ENCODE results near the gene MCM3. TPM values are rescaled to one million over a fixed set of nuclear protein-coding genes. Genes with fewer than 3 reads are reported as not detected.

MCM3 gene
- polyA plus RNA-seq, 1 donor from 2014 or later, result 8.6 TPM

- Histone ChIP-seq H3F3A (ENCODE audit: insufficient read depth, low read length, poor library complexity, severe bottlenecking) (no peaks in the 10 kb centered on the region), H3K27me3 (ENCODE audit: insufficient read depth, low read depth, low read length) (no peaks in the 10 kb centered on the region), H3K4me2 (ENCODE audit: low read length) (no peak overlapping the region)
Observed at GRCh38 chr6:52314752-52315151, 30.2 kb upstream of the MCM3 start.

DNA sequence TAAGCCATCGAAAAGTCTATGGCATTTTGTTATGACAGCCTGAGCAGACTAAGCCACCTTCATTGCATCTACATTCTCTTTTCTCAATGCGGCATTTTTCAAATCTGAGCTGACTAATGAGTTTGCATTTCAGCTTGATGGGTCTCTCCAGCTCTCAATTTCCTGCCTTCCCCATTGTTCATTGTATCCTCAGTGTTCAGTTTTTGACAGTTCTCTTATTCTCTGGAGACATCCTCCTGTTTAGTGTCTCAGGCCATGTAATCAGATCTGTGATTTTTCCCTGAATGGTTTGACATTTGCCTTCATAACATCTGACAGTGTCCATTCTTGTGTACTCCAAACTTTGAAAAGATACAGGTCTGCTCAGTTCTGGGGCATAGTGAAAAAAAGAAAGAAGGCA, 27.9 kb upstream of the MCM3 start:
- no peak overlapping the region for H3K4me3 ChIP-seq (ENCODE audit: low read length)
- H3K9me2 ChIP-seq (ENCODE audit: insufficient read depth, low read length), result no peaks in the 10 kb centered on the region
- no peak overlapping the region for H3K4me2 ChIP-seq (ENCODE audit: low read length)
- H3K36me3 ChIP-seq (ENCODE audit: insufficient read depth, low read length), result no peaks in the 10 kb centered on the region
- H3K27me3 ChIP-seq (ENCODE audit: insufficient read depth, low read depth, low read length), result no peaks in the 10 kb centered on the region
- H3F3A ChIP-seq (ENCODE audit: insufficient read depth, low read length, poor library complexity, severe bottlenecking), result no peaks in the 10 kb centered on the region
- TF ChIP-seq EZH2 (IDR thresholded peaks at IDR 0.05; ENCODE audit: borderline replicate concordance, insufficient read depth, low read length, poor library complexity, severe bottlenecking), result no peak
- TF ChIP-seq CTCF (IDR thresholded peaks at IDR 0.05; ENCODE audit: poor library complexity, severe bottlenecking), result no peak
- TF ChIP-seq EP300 (conservative IDR thresholded peaks at IDR 0.05; ENCODE audit: poor library complexity, severe bottlenecking), result peak; percentile 46
- TF ChIP-seq MXI1 (conservative IDR thresholded peaks at IDR 0.05; ENCODE audit: poor library complexity, severe bottlenecking), result no peak
- TF ChIP-seq SMC3 (conservative IDR thresholded peaks at IDR 0.05; ENCODE audit: poor library complexity), result no peak
- TF ChIP-seq, protein P1, sequence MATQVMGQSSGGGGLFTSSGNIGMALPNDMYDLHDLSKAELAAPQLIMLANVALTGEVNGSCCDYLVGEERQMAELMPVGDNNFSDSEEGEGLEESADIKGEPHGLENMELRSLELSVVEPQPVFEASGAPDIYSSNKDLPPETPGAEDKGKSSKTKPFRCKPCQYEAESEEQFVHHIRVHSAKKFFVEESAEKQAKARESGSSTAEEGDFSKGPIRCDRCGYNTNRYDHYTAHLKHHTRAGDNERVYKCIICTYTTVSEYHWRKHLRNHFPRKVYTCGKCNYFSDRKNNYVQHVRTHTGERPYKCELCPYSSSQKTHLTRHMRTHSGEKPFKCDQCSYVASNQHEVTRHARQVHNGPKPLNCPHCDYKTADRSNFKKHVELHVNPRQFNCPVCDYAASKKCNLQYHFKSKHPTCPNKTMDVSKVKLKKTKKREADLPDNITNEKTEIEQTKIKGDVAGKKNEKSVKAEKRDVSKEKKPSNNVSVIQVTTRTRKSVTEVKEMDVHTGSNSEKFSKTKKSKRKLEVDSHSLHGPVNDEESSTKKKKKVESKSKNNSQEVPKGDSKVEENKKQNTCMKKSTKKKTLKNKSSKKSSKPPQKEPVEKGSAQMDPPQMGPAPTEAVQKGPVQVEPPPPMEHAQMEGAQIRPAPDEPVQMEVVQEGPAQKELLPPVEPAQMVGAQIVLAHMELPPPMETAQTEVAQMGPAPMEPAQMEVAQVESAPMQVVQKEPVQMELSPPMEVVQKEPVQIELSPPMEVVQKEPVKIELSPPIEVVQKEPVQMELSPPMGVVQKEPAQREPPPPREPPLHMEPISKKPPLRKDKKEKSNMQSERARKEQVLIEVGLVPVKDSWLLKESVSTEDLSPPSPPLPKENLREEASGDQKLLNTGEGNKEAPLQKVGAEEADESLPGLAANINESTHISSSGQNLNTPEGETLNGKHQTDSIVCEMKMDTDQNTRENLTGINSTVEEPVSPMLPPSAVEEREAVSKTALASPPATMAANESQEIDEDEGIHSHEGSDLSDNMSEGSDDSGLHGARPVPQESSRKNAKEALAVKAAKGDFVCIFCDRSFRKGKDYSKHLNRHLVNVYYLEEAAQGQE (IDR thresholded peaks at IDR 0.05; ENCODE audit: borderline replicate concordance), result no peak
- no peak for TF ChIP-seq RAD21 (conservative IDR thresholded peaks at IDR 0.05)
- TF ChIP-seq TAF1 (IDR thresholded peaks at IDR 0.05; ENCODE audit: low read depth), result no peak
- peak; percentile 19 for TF ChIP-seq POLR2AphosphoS5 (IDR thresholded peaks at IDR 0.05)
- H2AFZ ChIP-seq (ENCODE audit: low read depth, low read length), result no peak overlapping the region
- no peak overlapping the region for H3K27ac ChIP-seq (ENCODE audit: low read length)
- H4K20me1 ChIP-seq (ENCODE audit: insufficient read depth), result no peaks in the 10 kb centered on the region
- no peak overlapping the region for H3K9ac ChIP-seq (ENCODE audit: low read length)
- no peaks in the 10 kb centered on the region for H3K79me2 ChIP-seq (replicated peaks; ENCODE audit: insufficient read depth, low read length)
- H3K9me3 ChIP-seq (ENCODE audit: low read length), result no peaks in the 10 kb centered on the region

More at GRCh38 chr6:52314752-52315151, 30.2 kb upstream of the MCM3 start:
- Histone ChIP-seq H3K4me3 (ENCODE audit: low read length) (no peak overlapping the region), H3K27ac (ENCODE audit: low read length) (no peak overlapping the region), H3K36me3 (ENCODE audit: insufficient read depth, low read length) (no peaks in the 10 kb centered on the region), H3K9me3 (ENCODE audit: low read length) (no peaks in the 10 kb centered on the region), H3K79me2 (replicated peaks; ENCODE audit: insufficient read depth, low read length) (no peaks in the 10 kb centered on the region), H3K9ac (ENCODE audit: low read length) (no peak overlapping the region), H4K20me1 (ENCODE audit: insufficient read depth) (no peaks in the 10 kb centered on the region), H2AFZ (ENCODE audit: low read depth, low read length) (no peak overlapping the region), H3K9me2 (ENCODE audit: insufficient read depth, low read length) (no peaks in the 10 kb centered on the region)
- TF ChIP-seq, protein P1 (IDR thresholded peaks at IDR 0.05; ENCODE audit: borderline replicate concordance), result no peak
